ENCODE data around the gene KNSTRN. TPM values are rescaled to one million over a fixed set of nuclear protein-coding genes. Genes with fewer than 3 reads are reported as not detected.

Gene KNSTRN
- total and polyA plus RNA-seq, 2 of the 8 experiments (the other 6 are each of a cell fraction or from before 2014, with no cell fraction given) = 25.1 to 79.4 TPM

GRCh38 chr15:40420793-40421192 is 38.3 kb downstream of the KNSTRN start:
- H2BK20ac ChIP-seq (ENCODE audit: low read length) = no peak overlapping the region
- no peaks in the 10 kb centered on the region for H3K9me3 ChIP-seq (ENCODE audit: insufficient read depth in 2 of 2, low read depth in 1 of 2, low read length in 1 of 2)
- H4K5ac ChIP-seq (ENCODE audit: insufficient read length, low read depth, low read length) = no peak overlapping the region
- no peak overlapping the region for H3K56ac ChIP-seq (replicated peaks; ENCODE audit: insufficient read length, low read depth, low read length)
- H2AK5ac ChIP-seq (ENCODE audit: low read depth, low read length) = no peak overlapping the region
- no peak overlapping the region for H3K23ac ChIP-seq (ENCODE audit: insufficient read length)
- H2BK15ac ChIP-seq (ENCODE audit: low read length) = no peak overlapping the region
- ChIA-PET CTCF (ENCODE audit: partially characterized antibody) (interaction anchor here (0.8 to 16.2 kb wide), 21 partner anchors 11 to 203 kb away, joined by 3 to 184 read pairs (median 6); partner anchors contain the start of genes CCDC9B, IVD and PHGR1), POLR2A (ENCODE audit: partially characterized antibody) (interaction anchor here (0.7 to 8.8 kb wide), 16 partner anchors 9 to 130 kb away, joined by 3 to 77 read pairs (median 4); partner anchors contain the start of genes BAHD1, DISP2 and IVD)
- no peak overlapping the region for H2BK5ac ChIP-seq (ENCODE audit: low read depth, low read length)
- peaks cover 0 to 7% of the 10 kb centered on the region in 2 experiments for H4K20me1 ChIP-seq (replicated peaks in 1 of 2; ENCODE audit: control insufficient read depth in 1 of 2, insufficient read depth in 2 of 2, low read length in 2 of 2)
- H4K91ac ChIP-seq (replicated peaks; ENCODE audit: insufficient read length, low read length) = no peak overlapping the region
- H3K79me1 ChIP-seq (ENCODE audit: low read depth, low read length) = no peaks in the 10 kb centered on the region
- H3K79me2 ChIP-seq (ENCODE audit: control insufficient read depth in 1 of 2, insufficient read depth in 2 of 2, low read length in 2 of 2) = no peaks in the 10 kb centered on the region
- H2BK120ac ChIP-seq (replicated peaks; ENCODE audit: low read depth, low read length) = no peak overlapping the region
- H4K8ac ChIP-seq (ENCODE audit: extremely low read depth, insufficient read depth, low read length) = no peak overlapping the region
- FAIRE-seq = no peak
- no peaks in the 10 kb centered on the region for H3K23me2 ChIP-seq (ENCODE audit: low read depth, low read length)
- no peak overlapping the region for H3K18ac ChIP-seq (ENCODE audit: extremely low read depth, low read length)
- H3K36me3 ChIP-seq (ENCODE audit: control insufficient read depth in 2 of 4, insufficient read depth in 4 of 4, low read length in 3 of 4) = peaks cover 4 to 23% (median 10%) of the 10 kb centered on the region in 4 experiments
- H3K4me3 ChIP-seq (ENCODE audit: extremely low read depth in 1 of 4, insufficient read depth in 2 of 4, low read depth in 3 of 4, low read length in 4 of 4) = no peak overlapping the region; a peak in 1 of 8 replicates
- peaks cover 0 to 2% (median 0%) of the 10 kb centered on the region in 4 experiments; a peak in 1 of 7 replicates for H3K27me3 ChIP-seq (replicated peaks in 1 of 4; ENCODE audit: control insufficient read depth in 3 of 4, extremely low read depth in 1 of 4, insufficient read depth in 3 of 4, low read length in 3 of 4)
- peaks cover 0 to 6% (median 3%) of the 10 kb centered on the region in 4 experiments; a peak in 4 of 7 replicates for H3K4me1 ChIP-seq (replicated peaks in 1 of 4; ENCODE audit: control insufficient read depth in 3 of 4, insufficient read depth in 4 of 4, low read length in 3 of 4)
- 79% methylated on average over 3 of the region's 3 CpGs; no CpG with 5 or more reads in 1 of the 2 experiments for WGBS, 2 experiments (ENCODE audit: extremely low coverage in 1 of 2, insufficient coverage in 1 of 2, insufficient read length in 1 of 2, insufficient replicate concordance in 2 of 2, low coverage in 1 of 2, low lambda C conversion rate in 2 of 2, missing lambda C conversion rate in 1 of 2)
- no peak overlapping the region for H2BK12ac ChIP-seq (ENCODE audit: low read depth, low read length)
- TF ChIP-seq RAD21 (IDR thresholded peaks at IDR 0.05 in 1 of 2, conservative IDR thresholded peaks at IDR 0.05 in 1 of 2; ENCODE audit: low read depth in 2 of 2, low read length in 2 of 2) (no peak), POLR2A (IDR thresholded peaks at IDR 0.05; ENCODE audit: control extremely low read depth in 1 of 2, low read depth in 2 of 2, low read length in 2 of 2) (0 out of 3 replicates have a peak, but pooled peaks of 1 of the 2 experiments have one; percentile 1)
- H2AFZ ChIP-seq (ENCODE audit: low read length) = no peak overlapping the region
- H3K14ac ChIP-seq (ENCODE audit: insufficient read length) = no peak overlapping the region
- H3K9ac ChIP-seq (replicated peaks in 1 of 4; ENCODE audit: extremely low read depth in 1 of 4, low read depth in 3 of 4, low read length in 3 of 4) = no peak overlapping the region
- H3K27ac ChIP-seq (ENCODE audit: low read depth, low read length) = no peak overlapping the region
- H3K4ac ChIP-seq (replicated peaks; ENCODE audit: insufficient read length, low read depth, low read length) = no peak overlapping the region
- H3K4me2 ChIP-seq (ENCODE audit: insufficient read depth in 1 of 2, low read depth in 2 of 2, low read length in 2 of 2) = no peak overlapping the region
- no peak for DNase-seq (ENCODE audit: low read depth in 1 of 2, low spot score in 2 of 2)

All from H1 (cell line).